Kidney glomerular epithelial cell (primary cell): ENCODE data around the gene ARPC2.

Experiments
- DNase-seq: peaks from one replicate; lab custom pipeline; 2025; lab: John Stamatoyannopoulos, UW

The ARPC2 gene

GRCh38 chr2:218290316-218291261, 73.6 kb downstream of the ARPC2 start:
- DNase-seq, result no peak

DNA sequence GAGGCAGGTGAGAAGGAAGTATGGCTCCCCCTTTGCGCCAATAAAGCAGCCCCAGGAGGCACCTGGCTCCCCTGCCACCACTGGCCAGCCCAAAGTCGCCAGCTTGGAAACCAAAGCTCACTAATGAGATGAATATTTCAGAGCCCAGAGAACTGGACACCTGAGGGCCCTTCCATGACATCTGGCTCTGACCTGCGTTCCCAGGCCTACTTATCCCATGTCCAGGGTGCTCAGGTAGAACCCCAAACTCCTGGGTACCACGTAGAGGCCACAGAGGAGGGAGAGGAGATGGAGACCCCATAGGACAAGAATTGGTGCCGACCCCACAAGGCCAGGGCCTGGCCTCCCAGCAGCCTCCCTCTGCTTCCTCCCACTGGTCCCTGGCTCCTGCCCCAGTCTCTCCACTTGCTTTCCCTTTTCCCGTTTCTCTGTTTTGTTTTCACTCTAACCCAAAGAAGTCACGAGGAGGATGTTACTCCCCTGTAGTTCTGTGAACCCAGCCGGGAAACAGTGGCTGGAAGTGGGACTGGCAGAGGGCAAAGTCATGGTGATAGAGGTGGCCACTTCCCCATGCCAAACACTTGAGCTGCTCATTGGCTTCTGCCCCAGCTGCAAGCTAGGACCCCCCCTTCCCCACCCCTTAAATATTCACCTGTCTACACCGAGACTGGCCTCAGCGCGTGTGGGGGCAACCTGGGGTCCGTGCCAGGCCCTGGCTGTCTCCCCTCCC, 74.5 kb downstream of the ARPC2 start:
- peak; percentile 16 for DNase-seq

- peak; percentile 28 for DNase-seq
Observed at GRCh38 chr2:218292048-218293014, 75.3 kb downstream of the ARPC2 start, which contains the start of gene TMBIM1. TSS of gene TMBIM1 (minus strand) at chr2:218292503. CDS start at chr2:218282141, 10,362 bp downstream.

DNA sequence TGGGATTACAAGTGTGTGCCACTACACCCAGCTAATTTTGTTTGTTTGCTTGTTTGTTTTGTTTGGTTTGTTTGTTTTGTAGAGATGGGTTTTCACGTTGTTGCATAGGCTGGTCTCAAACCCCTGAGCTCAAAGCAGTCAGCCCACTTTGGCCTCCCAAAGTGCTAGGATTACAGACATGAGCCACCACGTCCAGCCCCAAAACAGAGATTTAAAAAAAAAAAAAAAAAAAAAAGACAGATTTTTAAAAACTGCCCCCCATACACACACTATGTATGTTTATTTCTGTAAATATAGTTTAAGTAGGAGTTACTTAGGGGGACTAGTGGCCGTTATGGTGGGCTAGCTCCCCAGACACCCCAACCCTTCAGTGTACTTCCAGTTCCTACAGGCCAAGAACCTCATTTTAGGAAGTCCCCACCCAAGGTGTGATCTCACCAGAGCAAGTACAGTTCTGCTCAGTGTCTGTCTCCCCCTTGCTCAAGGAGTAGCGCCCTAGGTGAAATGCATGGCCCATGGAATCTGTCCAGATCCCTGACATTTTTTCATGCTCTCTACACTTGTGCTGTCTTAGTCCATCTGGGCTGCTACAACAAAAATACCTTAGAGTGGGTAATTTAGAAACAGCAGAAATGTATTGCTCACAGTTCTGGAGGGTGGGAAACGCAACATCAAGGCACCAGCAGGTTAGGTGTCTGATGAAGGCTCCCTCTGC, 76.9 kb downstream of the ARPC2 start:
- DNase-seq, result no peak

GRCh38 chr2:218294430-218295022, 77.5 kb downstream of the ARPC2 start:
- no peak for DNase-seq

DNA sequence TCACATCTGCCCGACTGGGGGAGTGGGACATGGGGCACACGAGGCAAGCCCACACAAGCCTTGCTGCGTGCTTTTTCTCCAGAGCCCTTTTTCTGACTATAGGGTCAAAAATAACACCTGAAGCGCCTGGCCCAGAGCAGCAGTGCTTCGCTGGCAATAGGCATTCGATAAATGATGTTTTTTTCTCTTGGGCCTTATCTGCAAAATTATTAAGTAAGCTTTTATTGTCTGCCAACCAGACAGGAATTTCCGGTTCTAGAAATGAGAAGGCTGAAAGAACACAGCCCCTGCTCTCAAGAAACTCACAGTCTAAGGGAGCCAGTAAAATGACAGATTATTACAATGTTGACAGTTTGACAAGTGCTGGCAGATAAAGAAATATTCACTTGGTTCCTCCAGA, 78.0 kb downstream of the ARPC2 start:
- DNase-seq, result no peak

DNA sequence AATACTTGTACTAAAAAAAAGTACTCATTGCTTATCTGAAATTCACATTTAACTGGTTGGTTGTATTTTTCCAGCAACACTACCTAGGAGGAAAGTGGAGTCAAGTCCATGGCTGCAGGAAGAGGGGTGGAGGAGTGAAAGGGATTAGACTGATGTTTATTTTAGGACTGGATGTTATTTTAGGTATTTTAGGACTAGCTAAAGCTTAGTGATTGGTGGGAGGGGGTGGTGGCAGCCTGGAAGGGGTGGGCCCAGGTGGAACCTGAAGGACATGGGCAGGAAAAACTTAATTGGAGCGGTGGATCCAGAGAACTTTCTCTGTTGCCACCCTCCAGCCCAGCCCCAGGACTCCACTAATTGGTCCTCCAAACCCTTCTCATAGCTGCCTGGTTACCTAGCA, 79.2 kb downstream of the ARPC2 start:
- no peak for DNase-seq

DNA sequence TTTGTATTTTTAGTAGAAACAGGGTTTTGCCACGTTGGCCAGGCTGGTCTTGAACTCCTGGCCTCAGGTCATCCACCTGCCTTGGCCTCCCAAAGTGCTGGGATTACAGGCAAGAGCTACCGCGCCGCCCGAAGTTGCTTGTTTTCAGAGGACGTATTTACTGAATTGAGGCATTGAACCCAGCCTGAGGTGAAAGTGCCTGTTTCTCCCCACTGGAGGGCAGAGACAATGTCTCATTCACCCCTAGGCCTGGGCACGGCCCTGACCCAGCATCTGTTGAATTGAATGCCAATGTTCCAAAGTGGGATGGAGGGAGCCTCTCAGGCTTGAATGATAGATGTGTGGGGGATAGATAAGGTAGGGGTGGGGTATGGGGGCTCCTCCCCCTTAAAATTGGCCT, 79.9 kb downstream of the ARPC2 start:
- no peak for DNase-seq

DNA sequence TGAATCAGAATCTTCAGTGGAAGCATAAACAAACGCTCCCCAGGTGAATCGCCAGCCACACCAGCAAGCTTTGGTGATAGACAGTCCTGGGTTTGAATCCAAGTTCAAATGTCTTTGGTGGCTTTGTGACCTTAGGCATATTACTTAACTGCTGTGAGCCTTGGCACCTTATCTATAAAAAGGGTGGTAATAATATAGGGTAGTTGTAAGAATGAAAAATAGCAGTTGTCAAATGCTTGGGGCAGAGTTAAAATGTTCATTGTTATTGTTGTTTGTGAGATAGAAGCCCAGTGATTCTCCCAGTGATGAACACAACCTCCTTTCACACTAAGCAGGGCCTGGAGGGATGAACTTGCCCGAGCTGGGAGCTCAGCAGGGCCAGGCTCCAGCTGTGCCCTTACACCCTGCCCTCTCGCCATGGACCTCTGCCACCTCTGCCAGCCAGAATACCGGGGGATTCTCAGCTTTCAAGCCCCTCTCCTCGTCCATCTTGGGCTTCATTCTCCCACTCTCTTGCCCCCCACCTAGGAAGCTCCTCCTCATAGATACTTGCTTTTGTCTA, 81.4 kb downstream of the ARPC2 start:
- DNase-seq, result no peak

GRCh38 chr2:218300141-218300540, 83.2 kb downstream of the ARPC2 start:
- DNase-seq, result no peak

DNA sequence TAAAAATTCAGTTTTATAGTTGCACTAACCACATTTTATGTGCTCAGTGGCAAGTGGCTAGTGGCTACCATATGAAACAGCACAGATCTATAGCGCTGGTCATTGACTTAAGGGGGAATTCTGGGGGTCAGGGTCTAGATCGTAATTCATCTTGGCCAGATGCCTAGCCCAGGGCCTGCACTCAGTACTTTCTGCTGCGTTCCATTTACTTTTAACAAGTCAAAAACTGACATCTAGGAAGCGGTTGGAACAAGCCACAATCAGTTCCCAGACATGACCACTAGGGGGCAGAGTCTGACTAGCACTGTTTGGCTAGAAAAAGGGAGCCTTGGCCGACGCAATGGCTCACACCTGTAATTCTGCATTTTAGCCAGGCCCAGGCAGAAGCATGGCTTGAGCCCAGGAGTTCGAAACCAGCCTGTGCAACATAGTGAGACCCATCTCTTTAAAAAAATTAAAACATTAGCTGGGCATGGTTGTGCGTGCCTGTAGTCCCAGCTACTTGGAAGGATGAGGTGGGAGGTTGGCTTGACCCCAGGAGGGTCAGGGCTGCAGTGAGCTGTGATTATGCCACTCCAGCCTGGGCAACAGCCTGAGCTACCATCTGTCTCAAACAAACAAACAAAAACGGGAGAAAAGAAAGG, 84.3 kb downstream of the ARPC2 start:
- DNase-seq, result peak; percentile 83
